ENCODE measurements around the gene JAZF1. TPM values are rescaled to one million over a fixed set of nuclear protein-coding genes. Genes with fewer than 3 reads are reported as not detected.

JAZF1 gene
- total and polyA plus RNA-seq, 2 experiments from 2014 or later, result 13.8 to 19.6 TPM

DNA sequence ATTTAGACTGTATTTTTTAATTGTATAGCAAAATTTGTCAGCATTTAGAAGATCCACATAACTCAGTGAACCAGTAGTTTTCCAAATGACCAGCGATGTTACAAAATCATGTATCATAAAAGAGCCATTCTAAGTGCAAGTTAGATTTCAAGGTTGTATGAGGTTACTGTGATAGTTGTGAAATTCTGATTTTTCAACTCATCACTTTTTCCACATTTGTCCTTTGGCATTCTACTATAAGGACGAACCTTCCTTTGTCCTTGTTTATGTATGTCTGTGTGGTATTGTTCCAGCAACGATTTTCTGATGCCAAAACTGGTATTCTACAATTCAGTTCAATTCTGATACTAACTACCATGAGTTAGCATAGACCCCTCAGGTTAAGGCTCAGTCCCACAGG lies 376.5 kb downstream of the JAZF1 start:
- Histone ChIP-seq H3K9me2 (ENCODE audit: insufficient read depth) (no peaks in the 10 kb centered on the region), H3K27me3 (replicated peaks; ENCODE audit: insufficient read depth) (no peaks in the 10 kb centered on the region), H3K36me3 (ENCODE audit: low read depth) (no peaks in the 10 kb centered on the region), H3F3A (ENCODE audit: insufficient read depth) (peaks cover 23% of the 10 kb centered on the region; the same call in 1 of the 2 replicates), H3K4me2 (ENCODE audit: unreplicated experiment) (no peak overlapping the region), H3K9ac (no peak overlapping the region), H3K9me3 (ENCODE audit: low read depth) (no peaks in the 10 kb centered on the region), H3K4me3 (no peak overlapping the region), H3K27ac (peak overlapping the region; percentile 21), H3K79me2 (ENCODE audit: insufficient read depth) (peaks cover 14% of the 10 kb centered on the region), H2AFZ (no peak overlapping the region), H3K4me1 (ENCODE audit: insufficient read depth) (peaks cover 25% of the 10 kb centered on the region), H4K20me1 (ENCODE audit: insufficient read depth) (no peaks in the 10 kb centered on the region)
- peak; percentile 43 for DNase-seq
- in situ Hi-C loops (cut with MboI), result no loop called here
- TF ChIP-seq EZH2 (IDR thresholded peaks at IDR 0.05; ENCODE audit: insufficient read depth, poor library complexity, severe bottlenecking) (no peak), EZH2phosphoT487 (IDR thresholded peaks at IDR 0.05; ENCODE audit: insufficient read depth, low read depth) (no peak)
- WGBS, 2 experiments (ENCODE audit: low coverage in 1 of 2, low lambda C conversion rate in 2 of 2, missing lambda C conversion rate in 2 of 2), result 48 to 49% methylated on average over 3 of the region's 3 CpGs

DNA sequence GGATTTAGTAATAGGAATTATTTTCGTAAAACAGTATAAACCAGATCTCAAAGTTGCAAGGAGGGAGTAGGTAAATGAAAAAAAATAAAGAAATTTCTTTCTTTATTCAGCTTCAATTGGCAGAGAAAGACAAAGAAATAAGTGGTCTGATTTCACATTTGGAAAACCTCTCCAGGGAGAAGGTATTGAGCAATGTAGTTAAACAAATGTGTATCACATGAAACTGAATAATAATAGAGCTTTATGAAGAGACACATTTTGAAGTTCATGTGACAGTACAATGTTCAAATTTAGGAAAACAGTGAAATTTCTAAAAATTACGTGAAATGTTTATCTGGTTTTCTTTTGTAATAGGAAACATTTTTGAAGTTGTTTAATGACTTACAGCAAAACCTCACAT lies 377.6 kb downstream of the JAZF1 start:
- no peaks in the 10 kb centered on the region for H4K20me1 ChIP-seq (ENCODE audit: insufficient read depth)
- H3K27me3 ChIP-seq (replicated peaks; ENCODE audit: insufficient read depth), result no peaks in the 10 kb centered on the region
- peaks cover 13% of the 10 kb centered on the region for H3K4me1 ChIP-seq (ENCODE audit: insufficient read depth)
- no peak overlapping the region for H3K4me3 ChIP-seq
- peak; percentile 66 for DNase-seq
- no peak overlapping the region for H2AFZ ChIP-seq
- no peaks in the 10 kb centered on the region for H3K9me2 ChIP-seq (ENCODE audit: insufficient read depth)
- no peaks in the 10 kb centered on the region for H3K36me3 ChIP-seq (ENCODE audit: low read depth)
- no peak for TF ChIP-seq EZH2phosphoT487 (IDR thresholded peaks at IDR 0.05; ENCODE audit: insufficient read depth, low read depth)
- no peak for TF ChIP-seq EZH2 (IDR thresholded peaks at IDR 0.05; ENCODE audit: insufficient read depth, poor library complexity, severe bottlenecking)
- H3K79me2 ChIP-seq (ENCODE audit: insufficient read depth), result peaks cover 21% of the 10 kb centered on the region
- WGBS, 2 experiments (ENCODE audit: low coverage in 1 of 2, low lambda C conversion rate in 2 of 2, missing lambda C conversion rate in 2 of 2), result 24 to 36% methylated on average over 2 of the region's 2 CpGs
- H3K9ac ChIP-seq, result no peak overlapping the region
- peak overlapping the region; percentile 26 for H3K27ac ChIP-seq
- no peak overlapping the region for H3K4me2 ChIP-seq (ENCODE audit: unreplicated experiment)
- H3K9me3 ChIP-seq (ENCODE audit: low read depth), result no peaks in the 10 kb centered on the region
- in situ Hi-C loops (cut with MboI), result no loop called here
- H3F3A ChIP-seq (ENCODE audit: insufficient read depth), result peaks cover 18% of the 10 kb centered on the region; the same call in 1 of the 2 replicates

DNA sequence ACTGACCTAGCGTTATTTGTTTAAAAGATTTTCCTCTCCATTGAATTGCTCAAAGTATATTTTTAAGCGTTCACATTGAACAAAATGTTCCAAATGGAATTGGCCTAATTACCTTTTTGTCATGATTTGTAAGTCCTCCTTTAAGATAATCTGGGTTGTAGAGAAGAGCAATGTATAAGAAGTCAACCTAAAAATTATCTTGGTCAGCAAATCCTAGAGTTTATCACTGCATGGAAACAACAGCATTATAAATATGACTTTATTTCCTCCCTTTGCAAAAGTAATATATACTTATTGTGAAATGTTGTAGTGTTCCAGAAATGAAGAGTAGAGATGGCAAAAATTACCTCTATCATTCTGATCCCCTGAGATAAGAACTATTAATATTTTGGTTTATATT lies 381.4 kb downstream of the JAZF1 start:
- TF ChIP-seq EZH2 (IDR thresholded peaks at IDR 0.05; ENCODE audit: insufficient read depth, poor library complexity, severe bottlenecking) (no peak), EZH2phosphoT487 (IDR thresholded peaks at IDR 0.05; ENCODE audit: insufficient read depth, low read depth) (no peak)
- H3K36me3 ChIP-seq (ENCODE audit: low read depth), result peaks cover 22% of the 10 kb centered on the region; the same call in 1 of the 2 replicates
- H3K4me2 ChIP-seq (ENCODE audit: unreplicated experiment), result no peak overlapping the region
- no peak overlapping the region for H2AFZ ChIP-seq
- no peak overlapping the region for H3K9ac ChIP-seq
- H3K27ac ChIP-seq, result no peak overlapping the region
- H3K9me3 ChIP-seq (ENCODE audit: low read depth), result no peaks in the 10 kb centered on the region
- no peaks in the 10 kb centered on the region for H4K20me1 ChIP-seq (ENCODE audit: insufficient read depth)
- no peaks in the 10 kb centered on the region for H3K27me3 ChIP-seq (replicated peaks; ENCODE audit: insufficient read depth)
- no peak for DNase-seq
- no peak overlapping the region for H3K4me3 ChIP-seq
- H3F3A ChIP-seq (ENCODE audit: insufficient read depth), result peaks cover 12% of the 10 kb centered on the region; the same call in 1 of the 2 replicates
- H3K79me2 ChIP-seq (ENCODE audit: insufficient read depth), result peaks cover 15% of the 10 kb centered on the region
- in situ Hi-C loops (cut with MboI), result no loop called here
- 96 to 100% methylated on average over 2 of the region's 2 CpGs for WGBS, 2 experiments (ENCODE audit: low coverage in 1 of 2, low lambda C conversion rate in 2 of 2, missing lambda C conversion rate in 2 of 2)
- H3K9me2 ChIP-seq (ENCODE audit: insufficient read depth), result no peaks in the 10 kb centered on the region
- H3K4me1 ChIP-seq (ENCODE audit: insufficient read depth), result peaks cover 9% of the 10 kb centered on the region; the same call in 1 of the 2 replicates

DNA sequence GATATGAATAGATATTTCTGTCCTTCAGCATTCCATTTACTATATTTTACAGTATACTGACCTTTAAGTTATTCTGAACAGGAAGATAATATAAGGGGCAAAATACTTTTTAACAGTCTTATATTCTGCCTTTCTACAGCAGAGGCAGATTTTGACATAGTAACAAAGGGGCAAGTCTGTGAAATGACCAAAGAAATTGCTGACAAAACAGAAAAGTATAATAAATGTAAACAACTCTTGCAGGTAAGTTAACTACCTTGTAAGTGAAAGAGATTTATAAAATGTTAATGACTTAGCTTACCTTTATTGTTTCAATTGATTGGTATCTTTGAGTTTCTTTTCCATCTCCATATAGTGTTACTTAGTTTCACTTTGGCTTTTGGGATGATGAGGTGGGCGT lies 384.6 kb downstream of the JAZF1 start:
- no peak overlapping the region for H3K4me3 ChIP-seq
- H2AFZ ChIP-seq, result no peak overlapping the region
- no peak for TF ChIP-seq EZH2 (IDR thresholded peaks at IDR 0.05; ENCODE audit: insufficient read depth, poor library complexity, severe bottlenecking)
- TF ChIP-seq EZH2phosphoT487 (IDR thresholded peaks at IDR 0.05; ENCODE audit: insufficient read depth, low read depth), result no peak
- no peaks in the 10 kb centered on the region; the same call in 1 of the 2 replicates for H3K9me2 ChIP-seq (ENCODE audit: insufficient read depth)
- peaks cover 11% of the 10 kb centered on the region for H3K4me1 ChIP-seq (ENCODE audit: insufficient read depth)
- H3K79me2 ChIP-seq (ENCODE audit: insufficient read depth), result peaks cover 19% of the 10 kb centered on the region; the same call in 1 of the 2 replicates
- H3K36me3 ChIP-seq (ENCODE audit: low read depth), result peaks cover 44% of the 10 kb centered on the region
- no peak overlapping the region for H3K9ac ChIP-seq
- no peaks in the 10 kb centered on the region for H3K9me3 ChIP-seq (ENCODE audit: low read depth)
- in situ Hi-C loops (cut with MboI), result no loop called here
- H3F3A ChIP-seq (ENCODE audit: insufficient read depth), result no peaks in the 10 kb centered on the region
- no peaks in the 10 kb centered on the region for H4K20me1 ChIP-seq (ENCODE audit: insufficient read depth)
- H3K27ac ChIP-seq, result no peak overlapping the region
- H3K27me3 ChIP-seq (replicated peaks; ENCODE audit: insufficient read depth), result no peaks in the 10 kb centered on the region
- WGBS, 2 experiments (ENCODE audit: low coverage in 1 of 2, low lambda C conversion rate in 2 of 2, missing lambda C conversion rate in 2 of 2), result 94 to 100% methylated on average over 1 of the region's 1 CpG
- DNase-seq, result no peak
- no peak overlapping the region for H3K4me2 ChIP-seq (ENCODE audit: unreplicated experiment)

All from GM23248 (cell line).